SU-DHL-6 (cell line): ENCODE data around the gene SUGP1.

Source experiments
- EZH2phosphoT487 ChIP-seq: fragments of 200-600 bp; sonication (generic), shearing (Covaris generic); conservative IDR thresholded peaks from 2 replicates; pipeline ENCODE4 v1.6.1; 2018; ENCODE audit warnings: mild to moderate bottlenecking, antibody characterized with exemption, low read length, moderate library complexity, mixed read lengths
- TF ChIP-seq, protein P1 (sequence below): fragments of 200-600 bp; sonication (generic); IDR thresholded peaks from one replicate; pipeline ENCODE4 v1.5.1; 2017; ENCODE audit warnings: antibody characterized with exemption, mild to moderate bottlenecking, low read length, moderate library complexity; ENCODE audit not compliant: insufficient read depth, poor library complexity, severe bottlenecking

DNA sequence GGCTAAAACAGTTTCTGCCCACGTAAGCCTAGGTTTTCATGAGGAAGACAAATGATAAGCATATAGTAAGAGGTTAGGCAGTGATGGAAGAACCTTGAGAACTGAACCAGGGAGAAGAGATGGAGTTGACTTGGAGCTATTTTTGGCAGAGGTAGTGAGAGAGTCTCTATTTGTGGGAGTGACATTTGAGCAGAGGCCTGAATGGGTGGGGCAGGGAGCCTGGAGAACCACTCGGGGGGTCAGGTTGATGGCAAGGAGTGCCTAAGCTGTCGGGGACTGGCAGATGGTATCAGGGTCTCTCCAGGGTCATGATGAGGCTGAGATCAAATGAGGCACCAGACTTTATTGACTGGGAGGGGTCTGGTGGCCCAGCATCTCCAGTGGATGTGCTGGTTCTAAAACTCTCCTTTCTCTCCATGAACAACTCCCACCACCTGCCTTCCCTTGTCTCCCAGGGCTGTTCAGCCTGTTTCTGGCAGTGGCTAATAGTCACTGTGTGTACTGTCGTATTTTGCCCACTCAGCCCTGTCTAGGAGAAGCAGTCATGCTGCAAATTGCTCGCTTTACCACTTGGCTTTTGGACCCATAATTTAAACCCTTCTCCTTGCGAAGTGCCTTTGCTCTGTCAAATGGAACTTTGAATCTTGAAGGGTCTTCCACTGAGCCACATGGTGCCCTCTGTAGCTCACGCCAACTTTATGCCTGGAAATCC lies 3.9 kb upstream of the SUGP1 start:
- TF ChIP-seq, protein P1, sequence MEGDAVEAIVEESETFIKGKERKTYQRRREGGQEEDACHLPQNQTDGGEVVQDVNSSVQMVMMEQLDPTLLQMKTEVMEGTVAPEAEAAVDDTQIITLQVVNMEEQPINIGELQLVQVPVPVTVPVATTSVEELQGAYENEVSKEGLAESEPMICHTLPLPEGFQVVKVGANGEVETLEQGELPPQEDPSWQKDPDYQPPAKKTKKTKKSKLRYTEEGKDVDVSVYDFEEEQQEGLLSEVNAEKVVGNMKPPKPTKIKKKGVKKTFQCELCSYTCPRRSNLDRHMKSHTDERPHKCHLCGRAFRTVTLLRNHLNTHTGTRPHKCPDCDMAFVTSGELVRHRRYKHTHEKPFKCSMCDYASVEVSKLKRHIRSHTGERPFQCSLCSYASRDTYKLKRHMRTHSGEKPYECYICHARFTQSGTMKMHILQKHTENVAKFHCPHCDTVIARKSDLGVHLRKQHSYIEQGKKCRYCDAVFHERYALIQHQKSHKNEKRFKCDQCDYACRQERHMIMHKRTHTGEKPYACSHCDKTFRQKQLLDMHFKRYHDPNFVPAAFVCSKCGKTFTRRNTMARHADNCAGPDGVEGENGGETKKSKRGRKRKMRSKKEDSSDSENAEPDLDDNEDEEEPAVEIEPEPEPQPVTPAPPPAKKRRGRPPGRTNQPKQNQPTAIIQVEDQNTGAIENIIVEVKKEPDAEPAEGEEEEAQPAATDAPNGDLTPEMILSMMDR, result no peak
- TF ChIP-seq EZH2phosphoT487, result no peak
